A549 treated with DMSO at 1 μM for 4 hours (cell line): Measurements from ENCODE around the gene TTC6. TPM values are rescaled to one million over a fixed set of nuclear protein-coding genes. Genes with fewer than 3 reads are reported as not detected.

Source experiments
- total RNA-seq: library from RNA; stranded (reverse); fragments of 200-300 nt; extraction: Qiagen RNA extraction; gene quantifications from 5 replicates; pipeline ENCODE4 v1.2.3, GENCODE V29; 2022; ENCODE audit warnings: low read depth

Gene TTC6
- total RNA-seq: 0.36 to 0.78 TPM (median 0.44 TPM) in 5 replicates

GRCh38 chr14:37594971-37595808, at the start of gene TTC6, which contains the start of gene FOXA1:
TTC6 (plus strand) TSS chr14:37595629; CDS start chr14:37622065, 26,436 bp downstream.
FOXA1 (minus strand) TSS chr14:37595249; CDS start chr14:37594972, 277 bp downstream.

Other genes with a start within 250 kb of the TTC6 start
- gene FOXA1, start 380 bp upstream of the TTC6 start, total RNA-seq: 9.4 to 12.9 TPM (median 12.2 TPM) in 5 replicates